Ureter (tissue), 1 donor: ENCODE results near the gene PIMREG. TPM values are rescaled to one million over a fixed set of nuclear protein-coding genes. Genes with fewer than 3 reads are reported as not detected.
"Not testable (repeated sequence)": the region's sequence is repeated elsewhere in the genome, so short reads cannot be mapped to it uniquely, and the experiment has no call there.

Experiments used
- DNase-seq: peaks from one replicate; pipeline ENCODE4 v3.0.0-alpha.2; 2020; ENCODE audit warnings: low spot score
- total RNA-seq: library from RNA; stranded (reverse); gene quantifications from one replicate; pipeline ENCODE4 v1.2.4, GENCODE V29; 2023
- donor health status: DM: yes; HTN: yes; CAD: no.

PIMREG gene
- total RNA-seq, 1 donor from 2014 or later = 0.42 TPM

GRCh38 chr17:6478486-6478885 lies 34.2 kb downstream of the PIMREG start:
- no peak for DNase-seq

- DNase-seq = no peak
Observed at GRCh38 chr17:6479622-6480302, 35.5 kb downstream of the PIMREG start.

- no peak for DNase-seq
Observed at GRCh38 chr17:6480303-6480675, 36.0 kb downstream of the PIMREG start.

GRCh38 chr17:6482105-6482455 lies 37.8 kb downstream of the PIMREG start:
- no peak for DNase-seq

GRCh38 chr17:6482796-6483195 lies 38.5 kb downstream of the PIMREG start:
- not testable (repeated sequence) for DNase-seq

- no peak for DNase-seq
Observed at GRCh38 chr17:6483507-6483906, 39.3 kb downstream of the PIMREG start.

GRCh38 chr17:6485646-6486412 lies 41.6 kb downstream of the PIMREG start:
- DNase-seq = no peak

GRCh38 chr17:6487251-6488007 lies 43.2 kb downstream of the PIMREG start:
- no peak for DNase-seq

GRCh38 chr17:6488008-6488539 lies 43.8 kb downstream of the PIMREG start:
- DNase-seq = no peak

- DNase-seq = no peak
Observed at GRCh38 chr17:6489016-6489550, 44.8 kb downstream of the PIMREG start.

- no peak for DNase-seq
Observed at GRCh38 chr17:6491071-6491700, 46.9 kb downstream of the PIMREG start.

GRCh38 chr17:6492892-6493674 lies 48.8 kb downstream of the PIMREG start:
- no peak for DNase-seq

- no peak for DNase-seq
Observed at GRCh38 chr17:6494239-6494941, 50.1 kb downstream of the PIMREG start.

GRCh38 chr17:6495450-6496115 lies 51.3 kb downstream of the PIMREG start:
- no peak for DNase-seq

- DNase-seq = no peak
Observed at GRCh38 chr17:6496116-6496481, 51.8 kb downstream of the PIMREG start.

- no peak for DNase-seq
Observed at GRCh38 chr17:6496640-6497441, 52.6 kb downstream of the PIMREG start.

GRCh38 chr17:6497496-6498221 lies 53.4 kb downstream of the PIMREG start:
- no peak for DNase-seq

- no peak for DNase-seq
Observed at GRCh38 chr17:6498356-6498755, 54.1 kb downstream of the PIMREG start.
